ENCODE results near the gene MRPL48. TPM values are rescaled to one million over a fixed set of nuclear protein-coding genes. Genes with fewer than 3 reads are reported as not detected.

The MRPL48 gene
- total and polyA plus RNA-seq, 2 donors (not counting 1 experiment from before 2014, with no cell fraction given) = 19.1 to 28.3 TPM

GRCh38 chr11:73757598-73757997 lies 30.1 kb upstream of the MRPL48 start:
- Histone ChIP-seq H3K4me3 (ENCODE audit: control extremely low read depth in 1 of 5, extremely low read depth in 1 of 5, insufficient read depth in 1 of 5, low read depth in 2 of 5, low read length in 4 of 5) (no peak overlapping the region), H3K9me3 (ENCODE audit: control extremely low read depth in 1 of 3, control insufficient read depth in 2 of 3, insufficient read depth in 1 of 3, low read length in 2 of 3) (no peaks in the 10 kb centered on the region), H3K4me1 (ENCODE audit: control insufficient read depth in 2 of 2, insufficient read depth in 2 of 2, low read length in 2 of 2) (peaks cover 15 to 17% of the 10 kb centered on the region in 2 donors), H2AFZ (ENCODE audit: insufficient read depth, low read depth, low read length, poor library complexity, severe bottlenecking) (no peak overlapping the region), H3K79me2 (ENCODE audit: control insufficient read depth, insufficient read depth, low read length) (peaks cover 71% of the 10 kb centered on the region), H3K36me3 (replicated peaks in 1 of 2; ENCODE audit: control extremely low read depth in 1 of 2, control insufficient read depth in 1 of 2, extremely low read depth in 1 of 2, insufficient read depth in 2 of 2, low read length in 1 of 2) (no peaks in the 10 kb centered on the region), H3K27me3 (replicated peaks in 1 of 4; ENCODE audit: control extremely low read depth in 1 of 4, control insufficient read depth in 3 of 4, insufficient read depth in 4 of 4, low read length in 3 of 4) (no peaks in the 10 kb centered on the region), H3K9ac (ENCODE audit: low read length) (no peak overlapping the region), H3K27ac (ENCODE audit: low read length in 2 of 2) (no peak overlapping the region), H4K20me1 (ENCODE audit: control insufficient read depth, insufficient read depth, low read length, poor library complexity, severe bottlenecking) (peaks cover 24% of the 10 kb centered on the region), H3K4me2 (replicated peaks; ENCODE audit: low read depth, low read length, poor library complexity, severe bottlenecking) (no peak overlapping the region)
- Mint-ChIP-seq H3K4me1 (peaks cover 32% of the 10 kb centered on the region), H3K27me3 (no peaks in the 10 kb centered on the region), H3K27ac (no peak overlapping the region), H3K9me3 (ENCODE audit: insufficient read depth) (no peaks in the 10 kb centered on the region), H3K4me3 (no peak overlapping the region)
- ATAC-seq (ENCODE audit: low read depth) = no peak
- POLR2A ChIA-PET = no interaction called here
- no peak for DNase-seq
- no peak for TF ChIP-seq EZH2 (IDR thresholded peaks at IDR 0.05; ENCODE audit: borderline replicate concordance, insufficient read depth, low read depth, low read length, poor library complexity, severe bottlenecking)
- TF ChIP-seq, protein P1, sequence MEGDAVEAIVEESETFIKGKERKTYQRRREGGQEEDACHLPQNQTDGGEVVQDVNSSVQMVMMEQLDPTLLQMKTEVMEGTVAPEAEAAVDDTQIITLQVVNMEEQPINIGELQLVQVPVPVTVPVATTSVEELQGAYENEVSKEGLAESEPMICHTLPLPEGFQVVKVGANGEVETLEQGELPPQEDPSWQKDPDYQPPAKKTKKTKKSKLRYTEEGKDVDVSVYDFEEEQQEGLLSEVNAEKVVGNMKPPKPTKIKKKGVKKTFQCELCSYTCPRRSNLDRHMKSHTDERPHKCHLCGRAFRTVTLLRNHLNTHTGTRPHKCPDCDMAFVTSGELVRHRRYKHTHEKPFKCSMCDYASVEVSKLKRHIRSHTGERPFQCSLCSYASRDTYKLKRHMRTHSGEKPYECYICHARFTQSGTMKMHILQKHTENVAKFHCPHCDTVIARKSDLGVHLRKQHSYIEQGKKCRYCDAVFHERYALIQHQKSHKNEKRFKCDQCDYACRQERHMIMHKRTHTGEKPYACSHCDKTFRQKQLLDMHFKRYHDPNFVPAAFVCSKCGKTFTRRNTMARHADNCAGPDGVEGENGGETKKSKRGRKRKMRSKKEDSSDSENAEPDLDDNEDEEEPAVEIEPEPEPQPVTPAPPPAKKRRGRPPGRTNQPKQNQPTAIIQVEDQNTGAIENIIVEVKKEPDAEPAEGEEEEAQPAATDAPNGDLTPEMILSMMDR (IDR thresholded peaks at IDR 0.05) = no peak
- CTCF ChIA-PET = no interaction called here
- intact Hi-C loops (cut with micrococcal nuclease) = no loop called here
- no CpG with 5 or more reads among the region's 5 CpGs for WGBS (ENCODE audit: insufficient coverage)

GRCh38 chr11:73758451-73758850 lies 29.2 kb upstream of the MRPL48 start:
- Histone ChIP-seq H3K79me2 (ENCODE audit: control insufficient read depth, insufficient read depth, low read length) (peaks cover 64% of the 10 kb centered on the region), H3K4me1 (ENCODE audit: control insufficient read depth in 2 of 2, insufficient read depth in 2 of 2, low read length in 2 of 2) (peaks cover 15 to 17% of the 10 kb centered on the region in 2 donors), H3K4me3 (ENCODE audit: control extremely low read depth in 1 of 5, extremely low read depth in 1 of 5, insufficient read depth in 1 of 5, low read depth in 2 of 5, low read length in 4 of 5) (no peak overlapping the region), H3K9me3 (ENCODE audit: control extremely low read depth in 1 of 3, control insufficient read depth in 2 of 3, insufficient read depth in 1 of 3, low read length in 2 of 3) (no peaks in the 10 kb centered on the region), H3K27me3 (replicated peaks in 1 of 4; ENCODE audit: control extremely low read depth in 1 of 4, control insufficient read depth in 3 of 4, insufficient read depth in 4 of 4, low read length in 3 of 4) (no peaks in the 10 kb centered on the region), H3K4me2 (replicated peaks; ENCODE audit: low read depth, low read length, poor library complexity, severe bottlenecking) (no peak overlapping the region), H3K9ac (ENCODE audit: low read length) (no peak overlapping the region), H4K20me1 (ENCODE audit: control insufficient read depth, insufficient read depth, low read length, poor library complexity, severe bottlenecking) (peaks cover 19% of the 10 kb centered on the region), H2AFZ (ENCODE audit: insufficient read depth, low read depth, low read length, poor library complexity, severe bottlenecking) (no peak overlapping the region), H3K27ac (ENCODE audit: low read length in 2 of 2) (no peak overlapping the region), H3K36me3 (replicated peaks in 1 of 2; ENCODE audit: control extremely low read depth in 1 of 2, control insufficient read depth in 1 of 2, extremely low read depth in 1 of 2, insufficient read depth in 2 of 2, low read length in 1 of 2) (no peaks in the 10 kb centered on the region)
- ChIA-PET POLR2A (no interaction called here), CTCF (no interaction called here)
- no peaks in the 10 kb centered on the region for H3K27me3 Mint-ChIP-seq
- H3K27ac Mint-ChIP-seq = peak overlapping the region; percentile 51
- no peaks in the 10 kb centered on the region for H3K9me3 Mint-ChIP-seq (ENCODE audit: insufficient read depth)
- ATAC-seq (ENCODE audit: low read depth) = no peak
- peak overlapping the region; percentile 51 for H3K4me3 Mint-ChIP-seq
- TF ChIP-seq EZH2 (IDR thresholded peaks at IDR 0.05; ENCODE audit: borderline replicate concordance, insufficient read depth, low read depth, low read length, poor library complexity, severe bottlenecking) = no peak
- TF ChIP-seq, protein P1 (IDR thresholded peaks at IDR 0.05) = no peak
- peaks cover 30% of the 10 kb centered on the region for H3K4me1 Mint-ChIP-seq
- WGBS (ENCODE audit: insufficient coverage) = no CpG with 5 or more reads among the region's 1 CpG
- intact Hi-C loops (cut with micrococcal nuclease) = no loop called here
- no peak for DNase-seq
